ENCODE results near the gene ERAL1. TPM values are rescaled to one million over a fixed set of nuclear protein-coding genes. Genes with fewer than 3 reads are reported as not detected.

The ERAL1 gene
- total and polyA plus RNA-seq, 2 of the 8 experiments (the other 6 are each of a cell fraction or from before 2014, with no cell fraction given), result 67.8 to 122 TPM

DNA sequence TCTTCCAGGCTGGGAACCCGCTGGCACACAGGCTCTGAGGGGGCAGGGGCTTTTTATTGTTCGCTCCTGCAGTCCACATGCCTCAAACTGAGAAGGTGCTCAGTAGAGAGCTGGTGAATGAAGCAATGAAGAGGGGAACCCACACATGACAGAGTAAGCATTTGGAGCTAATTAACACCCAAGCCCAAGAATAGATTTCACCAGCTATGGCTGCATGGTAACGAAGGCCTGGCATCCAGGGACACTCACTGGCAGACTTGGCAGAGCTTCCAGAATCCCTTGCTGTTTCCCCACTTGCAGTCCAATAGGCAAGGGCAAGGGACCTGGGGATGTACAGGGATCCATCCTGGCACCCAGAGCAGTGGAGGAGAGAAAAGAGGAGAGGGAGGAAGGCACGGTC, 30.5 kb downstream of the ERAL1 start (continued):
- no peak for TF ChIP-seq EZH2 (IDR thresholded peaks at IDR 0.05; ENCODE audit: low read depth, low read length, severe bottlenecking)
- TF ChIP-seq RXRA (IDR thresholded peaks at IDR 0.05; ENCODE audit: insufficient read depth, low read depth, low read length), result no peak
- no peak for TF ChIP-seq ATF3 (IDR thresholded peaks at IDR 0.05; ENCODE audit: insufficient read depth, low read depth, low read length)
- no peak for TF ChIP-seq MAFK (IDR thresholded peaks at IDR 0.05; ENCODE audit: low read depth, low read length)
- TF ChIP-seq PHF8 (conservative IDR thresholded peaks at IDR 0.05; ENCODE audit: low read depth, low read length), result no peak
- TF ChIP-seq POLR2AphosphoS5 (IDR thresholded peaks at IDR 0.05; ENCODE audit: low read depth, low read length), result no peak

Data from H1 (cell line).